Bronchial epithelial cell (primary cell): ENCODE data around the gene GATAD2B. TPM values are rescaled to one million over a fixed set of nuclear protein-coding genes. Genes with fewer than 3 reads are reported as not detected.
"Not testable (repeated sequence)": the region's sequence is repeated elsewhere in the genome, so short reads cannot be mapped to it uniquely, and the experiment has no call there.

Source experiments
- DNase-seq: peaks from one replicate; pipeline ENCODE4 v3.0.0-alpha.2; 2010; ENCODE audit warnings: low read depth
- FAIRE-seq: peaks from 2 replicates; lab custom pipeline; 2011; peaks lifted over from hg19 to GRCh38; lab: Jason Lieb, UNC
- H3K27me3 ChIP-seq: 2 replicates; pipeline ENCODE4 v1.5.1; 2011; ENCODE audit warnings: low read length; ENCODE audit not compliant: control insufficient read depth, insufficient read depth
- H3K36me3 ChIP-seq: 2 replicates; pipeline ENCODE4 v1.5.1; 2011; ENCODE audit warnings: low read length; ENCODE audit not compliant: control insufficient read depth, insufficient read depth
- H3K4me3 ChIP-seq: 2 replicates; pipeline ENCODE4 v1.5.1; 2011; ENCODE audit warnings: mild to moderate bottlenecking, low read depth, low read length, control low read depth
- CTCF ChIP-seq: IDR thresholded peaks from 2 replicates; pipeline ENCODE4 v1.5.1; 2011; ENCODE audit warnings: mild to moderate bottlenecking, moderate library complexity, low read length, control low read depth, inconsistent platforms; ENCODE audit not compliant: insufficient read depth, severe bottlenecking
- total RNA-seq: library from RNA; depleted of rRNA; stranded (reverse); fragments of >200 nt; gene quantifications from 2 replicates; pipeline ENCODE4 v1.2.1, GENCODE V29; 2014

GATAD2B gene
- total RNA-seq, 1 donor from 2014 or later: 1.8 TPM

DNA sequence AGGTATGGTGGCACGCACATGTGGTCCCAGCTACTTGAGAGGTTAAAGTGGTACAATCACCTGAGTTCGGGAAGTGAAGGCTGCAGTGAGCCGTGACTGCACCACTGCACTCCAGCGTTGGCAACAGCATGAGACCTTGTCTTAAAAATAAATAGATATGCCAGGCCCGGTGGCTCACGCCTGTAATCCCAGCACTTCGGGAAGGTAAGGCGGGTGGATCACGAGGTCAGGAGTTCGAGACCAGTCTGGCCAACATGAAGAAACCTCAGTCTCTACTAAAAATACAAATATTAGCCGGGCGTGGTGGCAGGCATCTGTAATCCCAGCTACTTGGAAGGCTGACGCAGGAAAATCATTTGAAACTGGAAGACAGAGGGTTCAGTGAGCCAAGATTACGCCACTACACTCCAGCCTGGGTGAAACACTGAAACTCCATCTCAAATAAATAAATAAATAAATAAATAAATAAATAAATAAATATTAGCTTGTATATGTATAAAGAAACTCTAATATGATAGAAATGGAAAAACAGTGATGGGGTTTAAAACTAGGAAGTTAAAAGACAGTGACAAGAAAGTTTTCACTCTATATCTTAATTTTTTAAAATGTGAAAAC is 18.8 kb downstream of the GATAD2B start:
- FAIRE-seq: no peak
- DNase-seq: no peak

DNA sequence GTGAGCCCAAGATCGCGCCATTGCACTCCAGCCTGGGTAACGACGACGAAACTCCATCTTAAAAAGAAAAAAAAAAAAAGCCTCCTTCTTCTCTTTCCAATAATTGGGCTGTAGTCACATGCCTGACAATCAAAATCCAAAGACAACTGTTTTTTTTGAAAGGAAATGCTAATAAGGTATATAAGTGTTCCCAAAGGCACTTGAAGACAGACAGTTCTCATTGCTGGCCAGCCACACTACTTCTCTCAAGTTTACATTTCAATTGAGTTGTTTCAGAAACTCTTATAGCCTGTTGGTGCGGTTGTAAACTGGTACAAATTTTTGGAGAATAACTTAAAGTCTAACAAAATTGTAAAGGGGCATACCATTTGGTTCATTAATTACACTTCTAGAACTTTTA is 23.3 kb downstream of the GATAD2B start:
- TF ChIP-seq CTCF: no peak
- Histone ChIP-seq H3K27me3 (no peaks in the 10 kb centered on the region), H3K36me3 (peaks cover 2% of the 10 kb centered on the region), H3K4me3 (no peak overlapping the region)
- no peak for DNase-seq
- no peak for FAIRE-seq

More for the DNA sequence above, 18.8 kb downstream of the GATAD2B start:
- Histone ChIP-seq H3K36me3 (peaks cover 4% of the 10 kb centered on the region), H3K4me3 (no peak overlapping the region), H3K27me3 (no peaks in the 10 kb centered on the region)
- TF ChIP-seq CTCF: no peak

DNA sequence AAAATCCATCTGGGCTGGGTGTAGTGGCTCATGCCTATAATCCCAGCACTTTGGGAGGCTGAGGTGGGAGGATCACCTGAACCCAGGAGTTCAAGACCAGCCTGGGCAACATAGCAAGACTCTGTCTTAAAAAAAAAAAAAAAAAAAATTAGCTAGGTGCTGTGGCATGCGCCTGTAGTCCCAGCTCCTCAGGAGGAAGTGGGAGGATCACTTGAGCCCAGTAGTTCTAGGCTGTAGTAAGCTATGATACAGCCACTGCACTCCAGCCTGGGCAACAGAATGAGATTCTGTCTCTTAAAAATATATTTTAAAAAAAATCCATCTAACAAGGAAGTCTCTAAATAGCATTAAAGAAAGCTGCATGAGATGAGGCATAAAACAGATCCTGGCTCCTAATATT is 26.9 kb downstream of the GATAD2B start:
- not testable (repeated sequence) for H3K36me3 ChIP-seq, H3K4me3 ChIP-seq, H3K27me3 ChIP-seq, FAIRE-seq, DNase-seq

GRCh38 chr1:153891042-153891441 is 31.7 kb downstream of the GATAD2B start:
- not testable (repeated sequence) for H3K4me3 ChIP-seq, H3K36me3 ChIP-seq, DNase-seq, FAIRE-seq, H3K27me3 ChIP-seq

GRCh38 chr1:153888533-153888932 is 34.2 kb downstream of the GATAD2B start:
- DNase-seq: no peak
- Histone ChIP-seq H3K27me3 (no peaks in the 10 kb centered on the region), H3K4me3 (no peak overlapping the region), H3K36me3 (no peaks in the 10 kb centered on the region)
- TF ChIP-seq CTCF: no peak
- FAIRE-seq: no peak

- TF ChIP-seq CTCF: no peak
- Histone ChIP-seq H3K27me3 (no peaks in the 10 kb centered on the region), H3K36me3 (no peaks in the 10 kb centered on the region), H3K4me3 (no peak overlapping the region)
- FAIRE-seq (no peak), DNase-seq (no peak)
Measured at GRCh38 chr1:153886127-153886526, 36.6 kb downstream of the GATAD2B start.

- TF ChIP-seq CTCF: no peak
- FAIRE-seq: no peak
- Histone ChIP-seq H3K36me3 (no peaks in the 10 kb centered on the region), H3K27me3 (no peaks in the 10 kb centered on the region), H3K4me3 (no peak overlapping the region)
- DNase-seq: no peak
Measured at GRCh38 chr1:153883223-153883622, 39.5 kb downstream of the GATAD2B start.
